Measurements from ENCODE around the gene AMBRA1.

AMBRA1 gene

DNA sequence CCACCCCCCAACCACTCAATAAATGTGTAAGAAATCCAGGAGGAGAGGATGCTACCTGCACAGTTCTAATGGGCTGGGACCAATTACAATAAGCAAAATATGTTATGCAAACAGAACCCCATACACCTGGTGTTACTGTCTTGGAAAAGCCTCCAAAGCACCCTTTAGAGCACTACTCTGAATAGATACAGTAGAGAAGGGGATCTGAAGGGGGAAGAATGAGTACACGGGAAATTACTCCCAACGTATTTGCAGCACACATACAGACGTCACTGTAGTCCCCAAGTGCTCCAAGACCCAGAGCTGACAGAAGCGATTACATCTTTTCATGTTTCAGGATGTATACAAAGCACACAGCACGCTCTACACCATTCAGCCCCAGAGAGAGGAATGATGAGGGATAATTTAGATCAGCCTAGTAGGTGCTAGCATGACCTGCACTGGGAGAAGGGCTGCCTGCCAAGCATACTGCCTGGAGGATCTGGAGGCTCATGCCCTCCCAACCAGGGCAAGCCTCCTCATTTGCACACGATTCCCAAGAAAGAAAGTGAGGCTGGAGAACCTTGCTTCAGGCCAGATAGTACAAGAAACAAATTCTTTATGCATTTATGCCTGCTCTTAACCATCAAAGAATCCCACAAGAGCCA is 63.8 kb downstream of the AMBRA1 start:
- H3K27ac ChIP-seq (ENCODE audit: low read length, poor library complexity, severe bottlenecking) = no peak overlapping the region
- H3K27me3 ChIP-seq (ENCODE audit: control insufficient read depth in 1 of 2, insufficient read depth in 1 of 2, low read length in 2 of 2) = no peaks in the 10 kb centered on the region
- no peak overlapping the region for H3K9ac ChIP-seq (ENCODE audit: low read length)
- 94% methylated on average over 5 of the region's 6 CpGs for WGBS
- H2BK5ac ChIP-seq (ENCODE audit: low read depth, low read length, poor library complexity, severe bottlenecking) = no peak overlapping the region
- no peak overlapping the region for H2AK5ac ChIP-seq (ENCODE audit: low read length, severe bottlenecking)
- no peak overlapping the region for H3K4ac ChIP-seq (ENCODE audit: low read depth in 1 of 2, low read length in 2 of 2)
- H3K18ac ChIP-seq (ENCODE audit: low read depth in 1 of 2, low read length in 2 of 2) = no peak overlapping the region
- H3K23ac ChIP-seq (ENCODE audit: low read length in 2 of 2) = no peak overlapping the region
- peaks cover 2 to 6% of the 10 kb centered on the region in 2 experiments for H3K36me3 ChIP-seq (ENCODE audit: control insufficient read depth in 1 of 2, insufficient read depth in 2 of 2, low read depth in 1 of 2, low read length in 2 of 2)
- H3K14ac ChIP-seq (ENCODE audit: low read length in 2 of 2) = no peak overlapping the region
- H3K4me2 ChIP-seq (ENCODE audit: low read length, poor library complexity, severe bottlenecking) = no peak overlapping the region
- no peak overlapping the region for H4K8ac ChIP-seq (ENCODE audit: low read length)
- peaks cover 39% of the 10 kb centered on the region for H3K79me1 ChIP-seq (replicated peaks; ENCODE audit: low read length, poor library complexity, severe bottlenecking)
- H2BK15ac ChIP-seq (ENCODE audit: low read depth, poor library complexity, severe bottlenecking) = no peak overlapping the region
- no peak overlapping the region for H3K4me3 ChIP-seq (ENCODE audit: insufficient read depth in 1 of 2, low read depth in 1 of 2, low read length in 2 of 2)
- no peaks in the 10 kb centered on the region for H3K4me1 ChIP-seq (ENCODE audit: control insufficient read depth, insufficient read depth, low read depth, low read length)
- DNase-seq = no peak
- H3K9me3 ChIP-seq (ENCODE audit: control insufficient read depth, low read length) = peaks cover 4% of the 10 kb centered on the region
- no peak overlapping the region for H2BK12ac ChIP-seq (ENCODE audit: low read length in 2 of 2)
- no peak overlapping the region for H2AFZ ChIP-seq (ENCODE audit: low read depth, low read length)
- H2BK120ac ChIP-seq (ENCODE audit: low read depth, low read length) = no peak overlapping the region
- no peak overlapping the region for H4K91ac ChIP-seq (ENCODE audit: low read length)

DNA sequence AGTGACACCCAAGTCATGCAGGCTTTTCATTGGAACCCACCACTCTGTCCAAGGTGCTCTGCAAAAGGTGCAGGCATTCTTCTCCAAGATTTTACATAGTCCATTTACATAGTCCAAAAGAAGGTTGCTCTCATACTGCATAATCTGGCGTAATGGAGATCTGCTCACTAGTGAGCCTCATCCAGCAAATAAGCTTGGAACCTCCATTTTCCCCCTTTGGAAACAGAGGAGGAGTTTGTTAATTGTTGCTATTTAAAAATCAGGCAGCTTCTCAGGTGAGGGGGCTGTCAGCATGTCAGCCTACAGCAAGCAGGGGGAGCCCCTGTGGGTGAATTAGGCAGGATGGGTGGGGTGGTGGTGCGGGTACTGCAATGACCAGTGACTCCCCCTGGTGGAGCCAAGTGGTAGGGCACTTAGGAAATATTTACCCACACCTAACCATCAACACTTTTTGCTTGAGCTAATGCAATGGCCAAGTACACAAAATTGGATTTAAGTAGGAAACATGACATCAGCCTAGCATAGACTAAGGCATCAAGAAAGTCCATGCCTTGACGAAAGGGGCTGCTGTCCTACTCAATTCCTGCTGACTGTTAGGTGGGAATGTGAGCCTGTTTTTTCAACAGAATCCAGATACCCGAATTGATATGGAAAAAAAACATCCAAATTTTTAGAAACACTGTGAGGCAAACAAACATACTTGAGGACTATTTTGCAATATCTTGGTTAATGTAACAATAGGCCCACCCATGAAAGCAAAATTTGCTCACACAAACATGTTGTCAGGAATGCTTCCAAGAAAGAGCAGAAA is 64.5 kb downstream of the AMBRA1 start:
- WGBS = 58% methylated on average over 2 of the region's 4 CpGs
- H3K4me2 ChIP-seq (ENCODE audit: low read length, poor library complexity, severe bottlenecking) = no peak overlapping the region
- no peak overlapping the region for H4K91ac ChIP-seq (ENCODE audit: low read length)

DNA sequence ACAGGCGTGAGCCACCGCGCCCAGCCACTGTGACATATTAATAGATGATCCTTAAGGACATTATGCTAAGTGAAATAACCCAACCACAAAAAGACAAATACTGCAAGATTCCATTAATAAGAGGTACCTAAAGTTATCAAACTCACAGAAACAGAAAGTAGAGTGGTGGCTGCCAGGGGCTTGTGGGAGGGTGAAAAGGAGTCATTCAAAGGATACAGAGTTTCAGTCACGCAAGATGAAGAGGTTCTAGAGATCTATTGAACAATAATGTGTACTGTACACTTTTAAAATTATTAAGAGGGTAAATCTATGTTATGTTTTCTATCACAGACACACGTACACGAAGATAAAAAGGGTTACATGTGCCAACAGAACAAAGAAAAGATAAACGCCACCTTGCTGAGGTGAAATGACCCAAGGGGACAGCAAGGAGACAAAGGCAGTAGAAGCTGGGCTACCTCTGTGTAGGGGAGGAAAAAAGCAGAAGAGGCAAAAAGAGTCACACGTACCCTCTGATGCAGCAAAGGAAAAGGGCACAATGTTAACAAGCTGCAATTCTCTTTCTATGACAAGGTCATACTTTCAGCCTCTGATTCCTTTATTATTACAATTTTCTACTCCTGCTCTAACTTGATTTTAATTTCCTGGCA is 65.3 kb downstream of the AMBRA1 start:
- H3K4me2 ChIP-seq (ENCODE audit: low read length, poor library complexity, severe bottlenecking) = no peak overlapping the region
- H3K9ac ChIP-seq (ENCODE audit: low read length) = no peak overlapping the region
- peaks cover 2 to 7% of the 10 kb centered on the region in 2 experiments for H3K36me3 ChIP-seq (ENCODE audit: control insufficient read depth in 1 of 2, insufficient read depth in 2 of 2, low read depth in 1 of 2, low read length in 2 of 2)
- no peak overlapping the region for H4K91ac ChIP-seq (ENCODE audit: low read length)
- H3K27me3 ChIP-seq (ENCODE audit: control insufficient read depth in 1 of 2, insufficient read depth in 1 of 2, low read length in 2 of 2) = no peaks in the 10 kb centered on the region
- H3K27ac ChIP-seq (ENCODE audit: low read length, poor library complexity, severe bottlenecking) = no peak overlapping the region
- no peak overlapping the region for H2BK12ac ChIP-seq (ENCODE audit: low read length in 2 of 2)
- H3K4ac ChIP-seq (ENCODE audit: low read depth in 1 of 2, low read length in 2 of 2) = no peak overlapping the region
- no peak overlapping the region for H3K4me3 ChIP-seq (ENCODE audit: insufficient read depth in 1 of 2, low read depth in 1 of 2, low read length in 2 of 2)
- H2BK15ac ChIP-seq (ENCODE audit: low read depth, poor library complexity, severe bottlenecking) = no peak overlapping the region
- no peaks in the 10 kb centered on the region for H3K4me1 ChIP-seq (ENCODE audit: control insufficient read depth, insufficient read depth, low read depth, low read length)
- H2BK120ac ChIP-seq (ENCODE audit: low read depth, low read length) = no peak overlapping the region
- H3K14ac ChIP-seq (ENCODE audit: low read length in 2 of 2) = no peak overlapping the region
- peaks cover 4% of the 10 kb centered on the region for H3K9me3 ChIP-seq (ENCODE audit: control insufficient read depth, low read length)
- no peak overlapping the region for H2AFZ ChIP-seq (ENCODE audit: low read depth, low read length)
- 96% methylated on average over 8 of the region's 8 CpGs for WGBS
- H2BK5ac ChIP-seq (ENCODE audit: low read depth, low read length, poor library complexity, severe bottlenecking) = no peak overlapping the region
- H4K8ac ChIP-seq (ENCODE audit: low read length) = no peak overlapping the region
- peaks cover 36% of the 10 kb centered on the region for H3K79me1 ChIP-seq (replicated peaks; ENCODE audit: low read length, poor library complexity, severe bottlenecking)
- no peak overlapping the region for H3K18ac ChIP-seq (ENCODE audit: low read depth in 1 of 2, low read length in 2 of 2)
- H3K23ac ChIP-seq (ENCODE audit: low read length in 2 of 2) = no peak overlapping the region
- no peak for DNase-seq
- H2AK5ac ChIP-seq (ENCODE audit: low read length, severe bottlenecking) = no peak overlapping the region

More for the DNA sequence above, 64.5 kb downstream of the AMBRA1 start:
- no peak overlapping the region for H3K27ac ChIP-seq (ENCODE audit: low read length, poor library complexity, severe bottlenecking)
- no peak overlapping the region for H3K14ac ChIP-seq (ENCODE audit: low read length in 2 of 2)
- H3K79me1 ChIP-seq (replicated peaks; ENCODE audit: low read length, poor library complexity, severe bottlenecking) = peaks cover 39% of the 10 kb centered on the region
- no peak overlapping the region for H2AFZ ChIP-seq (ENCODE audit: low read depth, low read length)
- no peaks in the 10 kb centered on the region for H3K4me1 ChIP-seq (ENCODE audit: control insufficient read depth, insufficient read depth, low read depth, low read length)
- no peak overlapping the region for H4K8ac ChIP-seq (ENCODE audit: low read length)
- H2AK5ac ChIP-seq (ENCODE audit: low read length, severe bottlenecking) = no peak overlapping the region
- no peak overlapping the region for H3K18ac ChIP-seq (ENCODE audit: low read depth in 1 of 2, low read length in 2 of 2)
- peak; percentile 62 for DNase-seq
- H3K23ac ChIP-seq (ENCODE audit: low read length in 2 of 2) = no peak overlapping the region
- no peak overlapping the region for H2BK120ac ChIP-seq (ENCODE audit: low read depth, low read length)
- H3K9me3 ChIP-seq (ENCODE audit: control insufficient read depth, low read length) = peaks cover 4% of the 10 kb centered on the region
- no peak overlapping the region for H3K9ac ChIP-seq (ENCODE audit: low read length)
- no peak overlapping the region for H2BK15ac ChIP-seq (ENCODE audit: low read depth, poor library complexity, severe bottlenecking)
- H3K27me3 ChIP-seq (ENCODE audit: control insufficient read depth in 1 of 2, insufficient read depth in 1 of 2, low read length in 2 of 2) = no peaks in the 10 kb centered on the region
- H3K4ac ChIP-seq (ENCODE audit: low read depth in 1 of 2, low read length in 2 of 2) = no peak overlapping the region
- H3K4me3 ChIP-seq (ENCODE audit: insufficient read depth in 1 of 2, low read depth in 1 of 2, low read length in 2 of 2) = no peak overlapping the region
- H3K36me3 ChIP-seq (ENCODE audit: control insufficient read depth in 1 of 2, insufficient read depth in 2 of 2, low read depth in 1 of 2, low read length in 2 of 2) = peaks cover 2 to 7% of the 10 kb centered on the region in 2 experiments
- H2BK12ac ChIP-seq (ENCODE audit: low read length in 2 of 2) = no peak overlapping the region
- no peak overlapping the region for H2BK5ac ChIP-seq (ENCODE audit: low read depth, low read length, poor library complexity, severe bottlenecking)

GRCh38 chr11:46527591-46528130 is 66.2 kb downstream of the AMBRA1 start:
- Histone ChIP-seq H3K4ac (ENCODE audit: low read depth in 1 of 2, low read length in 2 of 2) (no peak overlapping the region), H3K14ac (ENCODE audit: low read length in 2 of 2) (no peak overlapping the region), H3K9me3 (ENCODE audit: control insufficient read depth, low read length) (peaks cover 4% of the 10 kb centered on the region), H4K8ac (ENCODE audit: low read length) (no peak overlapping the region), H3K36me3 (ENCODE audit: control insufficient read depth in 1 of 2, insufficient read depth in 2 of 2, low read depth in 1 of 2, low read length in 2 of 2) (peaks cover 2 to 7% of the 10 kb centered on the region in 2 experiments), H4K91ac (ENCODE audit: low read length) (no peak overlapping the region), H2BK15ac (ENCODE audit: low read depth, poor library complexity, severe bottlenecking) (no peak overlapping the region), H3K27ac (ENCODE audit: low read length, poor library complexity, severe bottlenecking) (no peak overlapping the region), H3K23ac (ENCODE audit: low read length in 2 of 2) (no peak overlapping the region), H3K4me1 (ENCODE audit: control insufficient read depth, insufficient read depth, low read depth, low read length) (no peaks in the 10 kb centered on the region), H2AFZ (ENCODE audit: low read depth, low read length) (no peak overlapping the region), H3K9ac (ENCODE audit: low read length) (no peak overlapping the region), H2BK12ac (ENCODE audit: low read length in 2 of 2) (no peak overlapping the region), H3K4me3 (ENCODE audit: insufficient read depth in 1 of 2, low read depth in 1 of 2, low read length in 2 of 2) (no peak overlapping the region), H2BK120ac (ENCODE audit: low read depth, low read length) (no peak overlapping the region), H2BK5ac (ENCODE audit: low read depth, low read length, poor library complexity, severe bottlenecking) (no peak overlapping the region), H3K18ac (ENCODE audit: low read depth in 1 of 2, low read length in 2 of 2) (no peak overlapping the region), H3K4me2 (ENCODE audit: low read length, poor library complexity, severe bottlenecking) (no peak overlapping the region), H3K79me1 (replicated peaks; ENCODE audit: low read length, poor library complexity, severe bottlenecking) (peaks cover 34% of the 10 kb centered on the region), H2AK5ac (ENCODE audit: low read length, severe bottlenecking) (no peak overlapping the region), H3K27me3 (ENCODE audit: control insufficient read depth in 1 of 2, insufficient read depth in 1 of 2, low read length in 2 of 2) (no peaks in the 10 kb centered on the region)
- WGBS = 100% methylated on average over 1 of the region's 1 CpG
- peak; percentile 29 for DNase-seq
